H1 (cell line): Measurements from ENCODE around the gene WSCD1. TPM values are rescaled to one million over a fixed set of nuclear protein-coding genes. Genes with fewer than 3 reads are reported as not detected.

ENCODE experiments used
- CTCF ChIA-PET: fragments of 300-600 bp; sonication (Branson Sonifier 250); formaldehyde crosslinking; loops from one replicate; lab custom pipeline; 2021; ENCODE audit not compliant: partially characterized antibody; lab: Charles Lee
- POLR2A ChIA-PET: fragments of 300-600 bp; sonication (Branson Sonifier 250); formaldehyde crosslinking; loops from one replicate; lab custom pipeline; 2021; ENCODE audit warnings: inconsistent platforms; ENCODE audit not compliant: partially characterized antibody; lab: Charles Lee
- DNase-seq, 2 experiments: peaks; one replicate each; pipeline versions ENCODE4 v3.0.0 to v3.0.0-alpha.2; 2010 to 2022; ENCODE audit warnings: low spot score in 2 of 2, low read depth in 1 of 2, mixed read lengths in 1 of 2
- FAIRE-seq: peaks from 2 replicates; lab custom pipeline; 2011; peaks lifted over from hg19 to GRCh38; lab: Jason Lieb, UNC
- H2AFZ ChIP-seq: 2 replicates; pipeline ENCODE4 v1.8.1; 2012; ENCODE audit warnings: low read length, inconsistent platforms
- H2AK5ac ChIP-seq: 2 replicates; pipeline ENCODE4 v1.6.1; 2013; ENCODE audit warnings: low read depth, low read length
- H2BK120ac ChIP-seq: replicated peaks from 2 replicates; pipeline ENCODE3; 2013; ENCODE audit warnings: low read depth, low read length, inconsistent platforms
- H2BK12ac ChIP-seq: 2 replicates; pipeline ENCODE4 v1.6.1; 2013; ENCODE audit warnings: low read depth, low read length
- H2BK15ac ChIP-seq: 2 replicates; pipeline ENCODE4 v1.6.1; 2013; ENCODE audit warnings: low read length
- H2BK20ac ChIP-seq: 2 replicates; pipeline ENCODE4 v1.6.1; 2013; ENCODE audit warnings: low read length
- H2BK5ac ChIP-seq: 2 replicates; pipeline ENCODE4 v1.6.1; 2013; ENCODE audit warnings: low read depth, low read length
- H3K14ac ChIP-seq: 2 replicates; pipeline ENCODE4 v1.6.1; 2013; ENCODE audit warnings: inconsistent platforms; ENCODE audit not compliant: insufficient read length
- H3K18ac ChIP-seq: 2 replicates; pipeline ENCODE4 v1.6.1; 2013; ENCODE audit warnings: low read length; ENCODE audit errors: extremely low read depth
- H3K23ac ChIP-seq: 2 replicates; pipeline ENCODE4 v1.6.1; 2013; ENCODE audit warnings: inconsistent platforms; ENCODE audit not compliant: insufficient read length
- H3K23me2 ChIP-seq: 2 replicates; pipeline ENCODE4 v1.6.1; 2013; ENCODE audit warnings: low read depth, low read length
- H3K27ac ChIP-seq: 2 replicates; pipeline ENCODE4 v1.6.1; 2011; ENCODE audit warnings: low read depth, low read length, inconsistent platforms
- H3K27me3 ChIP-seq, 4 experiments: replicated peaks in 1 of 4; 1 replicate in 1 of 4; 2 replicates in 3 of 4; pipeline versions ENCODE4 v1.6.1 to v1.8.1; 2011 to 2013; ENCODE audit warnings: low read length in 3 of 4, mild to moderate bottlenecking in 3 of 4, inconsistent platforms in 2 of 4, mixed read lengths in 2 of 4, moderate library complexity in 1 of 4; ENCODE audit not compliant: control insufficient read depth in 3 of 4, insufficient read depth in 3 of 4; ENCODE audit errors: extremely low read depth in 1 of 4
- H3K36me3 ChIP-seq, 4 experiments: 2 replicates each; pipeline versions ENCODE4 v1.6.1 to v1.8.1; 2011 to 2013; ENCODE audit warnings: mild to moderate bottlenecking in 4 of 4, low read length in 3 of 4, moderate library complexity in 2 of 4, control low read depth in 1 of 4, inconsistent platforms in 1 of 4; ENCODE audit not compliant: insufficient read depth in 4 of 4, control insufficient read depth in 2 of 4
- H3K4ac ChIP-seq: replicated peaks from 2 replicates; pipeline ENCODE3; 2013; ENCODE audit warnings: low read length, low read depth, mixed read lengths, inconsistent platforms; ENCODE audit not compliant: insufficient read length
- H3K4me1 ChIP-seq, 4 experiments: replicated peaks in 1 of 4; 1 replicate in 1 of 4; 2 replicates in 3 of 4; pipeline versions ENCODE4 v1.6.1 to v1.8.1; 2011 to 2013; ENCODE audit warnings: low read length in 3 of 4, inconsistent platforms in 2 of 4, mixed read lengths in 1 of 4; ENCODE audit not compliant: insufficient read depth in 4 of 4, control insufficient read depth in 3 of 4
- H3K4me2 ChIP-seq, 2 experiments: 2 replicates each; pipeline versions ENCODE4 v1.6.1 to v1.8.1; 2011 to 2013; ENCODE audit warnings: low read depth in 2 of 2, low read length in 2 of 2, control low read depth in 1 of 2, inconsistent platforms in 1 of 2, mild to moderate bottlenecking in 1 of 2; ENCODE audit not compliant: insufficient read depth in 1 of 2
- H3K4me3 ChIP-seq, 4 experiments: fragments of 200-600, 300-600 bp in 1 of 4; sonication (generic), shearing (Covaris generic), sonication (Bioruptor Twin) in 1 of 4; 2 replicates each; pipeline versions ENCODE4 v1.5.1 to v1.8.1; 2011 to 2016; ENCODE audit warnings: low read length in 4 of 4, low read depth in 3 of 4, control low read depth in 2 of 4, inconsistent platforms in 2 of 4, mild to moderate bottlenecking in 2 of 4, mixed read lengths in 1 of 4, moderate library complexity in 1 of 4; ENCODE audit not compliant: insufficient read depth in 2 of 4; ENCODE audit errors: extremely low read depth in 1 of 4
- H3K56ac ChIP-seq: replicated peaks from 2 replicates; pipeline ENCODE3; 2013; ENCODE audit warnings: low read depth, mild to moderate bottlenecking, mixed read lengths, low read length, inconsistent platforms; ENCODE audit not compliant: insufficient read length
- H3K79me1 ChIP-seq: 2 replicates; pipeline ENCODE4 v1.6.1; 2013; ENCODE audit warnings: low read depth, low read length, control low read depth
- H3K79me2 ChIP-seq, 2 experiments: 2 replicates each; pipeline versions ENCODE4 v1.6.1 to v1.8.1; 2012 to 2013; ENCODE audit warnings: low read length in 2 of 2, mild to moderate bottlenecking in 2 of 2, inconsistent platforms in 1 of 2; ENCODE audit not compliant: insufficient read depth in 2 of 2, control insufficient read depth in 1 of 2
- H3K9ac ChIP-seq, 4 experiments: replicated peaks in 1 of 4; 1 replicate in 1 of 4; 2 replicates in 3 of 4; pipeline versions ENCODE4 v1.6.1 to v1.8.1; 2011 to 2013; ENCODE audit warnings: low read depth in 3 of 4, low read length in 3 of 4, control low read depth in 2 of 4, mild to moderate bottlenecking in 2 of 4, moderate library complexity in 2 of 4, inconsistent platforms in 1 of 4; ENCODE audit errors: extremely low read depth in 1 of 4
- H3K9me3 ChIP-seq, 2 experiments: 2 replicates each; pipeline versions ENCODE4 v1.6.1 to v1.8.1; 2012 to 2013; ENCODE audit warnings: mild to moderate bottlenecking in 2 of 2, moderate library complexity in 2 of 2, control low read depth in 1 of 2, inconsistent platforms in 1 of 2, low read depth in 1 of 2, low read length in 1 of 2, mixed read lengths in 1 of 2; ENCODE audit not compliant: insufficient read depth in 2 of 2
- H4K20me1 ChIP-seq, 2 experiments: replicated peaks in 1 of 2; 2 replicates each; pipeline versions ENCODE3 to v1.8.1; 2011 to 2013; ENCODE audit warnings: inconsistent platforms in 2 of 2, low read length in 2 of 2, mild to moderate bottlenecking in 1 of 2; ENCODE audit not compliant: insufficient read depth in 2 of 2, control insufficient read depth in 1 of 2
- H4K5ac ChIP-seq: 2 replicates; pipeline ENCODE4 v1.6.1; 2013; ENCODE audit warnings: low read length, low read depth, mixed read lengths, inconsistent platforms; ENCODE audit not compliant: insufficient read length
- H4K8ac ChIP-seq: 2 replicates; pipeline ENCODE4 v1.8.0; 2013; ENCODE audit warnings: mild to moderate bottlenecking, moderate library complexity, low read length, inconsistent platforms; ENCODE audit not compliant: insufficient read depth; ENCODE audit errors: extremely low read depth
- H4K91ac ChIP-seq: replicated peaks from 2 replicates; pipeline ENCODE3; 2013; ENCODE audit warnings: low read length, mixed read lengths, inconsistent platforms; ENCODE audit not compliant: insufficient read length
- CHD2 ChIP-seq: IDR thresholded peaks from 2 replicates; pipeline ENCODE4 v1.6.1; 2012; ENCODE audit warnings: low read length, improper control_type of control experiment
- FOSL1 ChIP-seq: IDR thresholded peaks from 2 replicates; pipeline ENCODE4 v1.6.1; 2011; ENCODE audit warnings: mild to moderate bottlenecking, low read depth, low read length, moderate library complexity; ENCODE audit not compliant: insufficient read depth
- WGBS, 2 experiments: shearing (Covaris generic) in 1 of 2; methylation state at CpG; one replicate each; pipeline versions ENCODE4 v1.1.6 to v1.1.7; 2013 to 2015; ENCODE audit warnings: low lambda C conversion rate in 2 of 2, mixed read lengths in 2 of 2, inconsistent platforms in 1 of 2, low coverage in 1 of 2, missing lambda C conversion rate in 1 of 2; ENCODE audit not compliant: insufficient replicate concordance in 2 of 2, insufficient coverage in 1 of 2, insufficient read length in 1 of 2; ENCODE audit errors: extremely low coverage in 1 of 2, missing lambda C conversion rate in 1 of 2; 5-methylcytosine and 5-hydroxymethylcytosine counted together
- polyA plus RNA-seq, 7 experiments: library from polyadenylated mRNA; depleted of rRNA in 3 of 7; stranded (reverse) in 5 of 7; unstranded in 2 of 7; fragments of >200 nt in 5 of 7; fragments of 200-250 nt in 2 of 7; gene quantifications; 1 replicate in 5 of 7; 2 replicates in 1 of 7; 4 replicates in 1 of 7; pipeline versions ENCODE4 v1.2.1 to v1.2.3, GENCODE V29; 2011 to 2013; ENCODE audit warnings: missing spikeins in 2 of 7, mixed read lengths in 2 of 7
- total RNA-seq: library from RNA; stranded (reverse); fragmentation: NEBNext Ultra II Directional; extraction: Animal tissue kit (Norgen Biotek cat#: 25700); gene quantifications from 2 replicates; pipeline ENCODE4 v1.2.1, GENCODE V29; 2021

The WSCD1 gene
- total and polyA plus RNA-seq, 2 of the 8 experiments (the other 6 are each of a cell fraction or from before 2014, with no cell fraction given) = 21.9 to 39.0 TPM

- H3K79me1 ChIP-seq = no peaks in the 10 kb centered on the region
- H3K4me2 ChIP-seq = no peak overlapping the region
- H3K4ac ChIP-seq = no peak overlapping the region
- H3K4me3 ChIP-seq = no peak overlapping the region
- H2BK12ac ChIP-seq = peak overlapping the region; percentile 18; the same call in 1 of the 2 replicates
- no peak overlapping the region for H3K27ac ChIP-seq
- no peak overlapping the region for H3K9ac ChIP-seq
- no peak overlapping the region for H3K56ac ChIP-seq
- H4K5ac ChIP-seq = peak overlapping the region; percentile 51
- 0 out of 2 replicates have a peak overlapping the region, but pooled peaks have one; percentile 55 for H3K18ac ChIP-seq
- H4K8ac ChIP-seq = no peak overlapping the region
- 83% methylated on average over 10 of the region's 11 CpGs; no CpG with 5 or more reads in 1 of the 2 experiments for WGBS, 2 experiments
- TF ChIP-seq FOSL1 = no peak
- no peak for TF ChIP-seq CHD2
- H2BK20ac ChIP-seq = peak overlapping the region; percentile 95; the same call in 1 of the 2 replicates
- H3K27me3 ChIP-seq = no peaks in the 10 kb centered on the region
- peak overlapping the region; percentile 76 for H4K91ac ChIP-seq
- peaks cover 0 to 5% (median 4%) of the 10 kb centered on the region in 4 experiments; a peak in 3 of 8 replicates for H3K36me3 ChIP-seq
- no peaks in the 10 kb centered on the region for H4K20me1 ChIP-seq
- H3K79me2 ChIP-seq = no peaks in the 10 kb centered on the region
- no peak for DNase-seq
- no peak overlapping the region for H2AK5ac ChIP-seq
- H3K14ac ChIP-seq = no peak overlapping the region
- no peak overlapping the region; the same call in 1 of the 2 replicates for H2BK15ac ChIP-seq
- peaks cover 2 to 22% (median 19%) of the 10 kb centered on the region in 4 experiments for H3K4me1 ChIP-seq
- peak overlapping the region; percentile 62; the same call in 1 of the 2 replicates for H2BK5ac ChIP-seq
- no peaks in the 10 kb centered on the region; the same call in 1 of the 2 replicates for H3K23me2 ChIP-seq
- no peaks in the 10 kb centered on the region for H3K9me3 ChIP-seq
- peak overlapping the region; percentile 48 for H2BK120ac ChIP-seq
- CTCF ChIA-PET = no interaction called here
- no peak overlapping the region for H3K23ac ChIP-seq
- POLR2A ChIA-PET = no interaction called here
- H2AFZ ChIP-seq = no peak overlapping the region
- FAIRE-seq = no peak
Measured at GRCh38 chr17:6098050-6098822, 28.1 kb downstream of the WSCD1 start.
